OCI-LY7 (cell line): Measurements from ENCODE around the gene WDR43. TPM values are rescaled to one million over a fixed set of nuclear protein-coding genes. Genes with fewer than 3 reads are reported as not detected.
A peak's percentile ranks its signal among the peaks of the same experiment; 100 is the strongest.

ENCODE experiments used
- BruUV-seq: library from RNA; stranded (reverse); fragments of 400-500 nt; replicated peaks from 2 replicates; lab custom pipeline; 2021; lab: Mats Ljungman, UMichigan
- CTCF ChIA-PET: fragments of 300-600 bp; sonication (Branson Sonifier 250); formaldehyde crosslinking; loops from one replicate; lab custom pipeline; 2022; ENCODE audit warnings: antibody characterized with exemption; ENCODE audit not compliant: unreplicated experiment; lab: Charles Lee
- POLR2A ChIA-PET: fragments of 300-600 bp; sonication (Branson Sonifier 250); formaldehyde crosslinking; loops from one replicate; lab custom pipeline; 2022; ENCODE audit warnings: antibody characterized with exemption; lab: Charles Lee
- DNase-seq: peaks from one replicate; pipeline ENCODE4 v3.0.0-alpha.2; 2015; ENCODE audit warnings: low spot score
- H2AFZ ChIP-seq: fragments of 200-600 bp; sonication (generic), shearing (Covaris generic); 2 replicates; pipeline ENCODE4 v1.6.1; 2014; ENCODE audit warnings: mild to moderate bottlenecking, antibody characterized with exemption, low read length, moderate library complexity
- H3K27ac ChIP-seq: fragments of 200-600 bp; sonication (generic); 2 replicates; pipeline ENCODE4 v1.5.1; 2014; ENCODE audit warnings: mixed run types, low read depth, mild to moderate bottlenecking, moderate library complexity, low read length, inconsistent platforms; ENCODE audit not compliant: poor library complexity, severe bottlenecking
- H3K36me3 ChIP-seq: fragments of 200-600 bp; sonication (generic); 2 replicates; pipeline ENCODE4 v1.6.1; 2014; ENCODE audit warnings: mild to moderate bottlenecking, antibody characterized with exemption, low read length, moderate library complexity, mixed read lengths; ENCODE audit not compliant: insufficient read depth
- H3K4me1 ChIP-seq: fragments of 200-600 bp; sonication (generic); 2 replicates; pipeline ENCODE4 v1.5.1; 2014; ENCODE audit warnings: mild to moderate bottlenecking, low read length; ENCODE audit not compliant: insufficient read depth, poor library complexity, severe bottlenecking
- H3K4me2 ChIP-seq: fragments of 200-600 bp; sonication (generic); 2 replicates; pipeline ENCODE4 v1.6.1; 2014; ENCODE audit warnings: mild to moderate bottlenecking, low read length
- H3K4me3 ChIP-seq: fragments of 200-600 bp; sonication (generic); 2 replicates; pipeline ENCODE4 v1.5.1; 2014; ENCODE audit warnings: mild to moderate bottlenecking, low read depth, low read length; ENCODE audit not compliant: poor library complexity, severe bottlenecking
- H3K79me2 ChIP-seq: fragments of 200-600 bp; sonication (generic); 2 replicates; pipeline ENCODE4 v1.6.1; 2016; ENCODE audit warnings: low read depth, mild to moderate bottlenecking, low read length, moderate library complexity, mixed read lengths; ENCODE audit not compliant: insufficient read depth
- H3K9me2 ChIP-seq: fragments of 200-600 bp; sonication (generic); 2 replicates; pipeline ENCODE4 v1.6.1; 2016; ENCODE audit warnings: mild to moderate bottlenecking, low read length, mixed read lengths; ENCODE audit not compliant: insufficient read depth
- H3K9me3 ChIP-seq: fragments of 200-600 bp; sonication (generic); 2 replicates; pipeline ENCODE4 v1.6.1; 2014; ENCODE audit warnings: mild to moderate bottlenecking, mixed run types, low read length, mixed read lengths
- H4K20me1 ChIP-seq: fragments of 200-600 bp; sonication (generic); 2 replicates; pipeline ENCODE4 v1.6.1; 2014; ENCODE audit warnings: mild to moderate bottlenecking, antibody characterized with exemption, low read length, moderate library complexity, mixed read lengths; ENCODE audit not compliant: insufficient read depth
- CTCF ChIP-seq: fragments of 200-600 bp; sonication (generic); conservative IDR thresholded peaks from 2 replicates; pipeline ENCODE4 v1.5.1; 2014; ENCODE audit warnings: mild to moderate bottlenecking, antibody characterized with exemption, low read length, moderate library complexity, mixed read lengths
- EZH2phosphoT487 ChIP-seq: fragments of 200-600 bp; sonication (generic); IDR thresholded peaks from 2 replicates; pipeline ENCODE4 v1.6.1; 2018; ENCODE audit warnings: low read depth, borderline replicate concordance, mild to moderate bottlenecking, mixed run types, antibody characterized with exemption, low read length, moderate library complexity, mixed read lengths
- intact Hi-C: fragments of 100-400 bp; cut with micrococcal nuclease; formaldehyde crosslinking; loops from one replicate; pipeline ENCODE4 v1.10.0; 2022; ENCODE audit not compliant: unreplicated experiment
- total RNA-seq, 2 experiments: library from RNA; depleted of rRNA in 1 of 2; stranded (reverse); fragments of >200 nt in 1 of 2; shearing (Covaris generic) in 1 of 2; gene quantifications; 2 replicates each; pipeline ENCODE4 v1.2.3, GENCODE V29; 2014 to 2022

WDR43 gene
- total RNA-seq, 2 experiments from 2014 or later: 78.8 to 111 TPM

- ChIA-PET POLR2A (interaction anchor here (1.1 kb wide), 1 partner anchor 28 kb away, joined by 3 read pairs; the partner anchor contains the start of gene TRMT61B), CTCF (no interaction called here)
- H3K4me3 ChIP-seq: peak overlapping the region; percentile 99
- peaks cover 86% of the 10 kb centered on the region for H3K79me2 ChIP-seq
- peaks cover 68% of the 10 kb centered on the region for H4K20me1 ChIP-seq
- H3K27ac ChIP-seq: no peak overlapping the region
- TF ChIP-seq EZH2phosphoT487 (no peak), CTCF (no peak)
- H3K9me2 ChIP-seq: no peaks in the 10 kb centered on the region
- peaks cover 40% of the 10 kb centered on the region for H3K4me1 ChIP-seq
- no peak overlapping the region for H2AFZ ChIP-seq
- intact Hi-C loops: loop anchor here (5.0 kb wide), 1 partner anchor 146 kb away; the partner anchor contains the start of gene PPP1CB
- H3K36me3 ChIP-seq: peaks cover 83% of the 10 kb centered on the region
- H3K4me2 ChIP-seq: peak overlapping the region; percentile 91
- BruUV-seq: no TSS peak
- peaks cover 5% of the 10 kb centered on the region; the same call in 1 of the 2 replicates for H3K9me3 ChIP-seq
- no peak for DNase-seq
These were observed 3.6 kb downstream of the WDR43 start for GRCh38 chr2:28898048-28898447.

GRCh38 chr2:28901202-28901601, 6.7 kb downstream of the WDR43 start:
- Histone ChIP-seq H3K4me3 (no peak overlapping the region), H3K36me3 (peaks cover 98% of the 10 kb centered on the region), H3K4me2 (no peak overlapping the region), H4K20me1 (peaks cover 69% of the 10 kb centered on the region), H3K9me2 (no peaks in the 10 kb centered on the region), H2AFZ (no peak overlapping the region), H3K79me2 (peaks cover 100% of the 10 kb centered on the region), H3K9me3 (no peaks in the 10 kb centered on the region), H3K27ac (no peak overlapping the region), H3K4me1 (peaks cover 39% of the 10 kb centered on the region)
- ChIA-PET CTCF (no interaction called here), POLR2A (interaction anchor here (0.7 to 1.5 kb wide), 5 partner anchors 25 to 1122 kb away, joined by 3 to 7 read pairs (median 3); partner anchors contain the start of gene TRMT61B)
- no TSS peak for BruUV-seq
- DNase-seq: no peak
- TF ChIP-seq CTCF: no peak
- no peak for TF ChIP-seq EZH2phosphoT487
- intact Hi-C loops: no loop called here

- Histone ChIP-seq H3K9me3 (no peaks in the 10 kb centered on the region), H3K27ac (no peak overlapping the region), H4K20me1 (peaks cover 66% of the 10 kb centered on the region), H3K79me2 (peaks cover 100% of the 10 kb centered on the region), H3K9me2 (no peaks in the 10 kb centered on the region), H3K4me2 (no peak overlapping the region), H3K36me3 (peaks cover 98% of the 10 kb centered on the region), H2AFZ (no peak overlapping the region), H3K4me3 (no peak overlapping the region), H3K4me1 (peaks cover 32% of the 10 kb centered on the region)
- POLR2A ChIA-PET: interaction anchor here (0.8 to 1.5 kb wide), 2 partner anchors 31 to 36 kb away, joined by 3 to 7 read pairs; partner anchors contain the start of gene TRMT61B
- no TSS peak for BruUV-seq
- CTCF ChIA-PET: no interaction called here
- TF ChIP-seq EZH2phosphoT487 (no peak), CTCF (no peak)
- DNase-seq: no peak
- intact Hi-C loops: no loop called here
These were observed 7.4 kb downstream of the WDR43 start for GRCh38 chr2:28901841-28902240.
